ENCODE measurements around the gene SHISA9. TPM values are rescaled to one million over a fixed set of nuclear protein-coding genes. Genes with fewer than 3 reads are reported as not detected.

The SHISA9 gene
- polyA plus RNA-seq, 3 donors: 0.01 TPM; not detected in 2

GRCh38 chr16:13056607-13057006 is 155.2 kb downstream of the SHISA9 start:
- intact Hi-C loops (cut with micrococcal nuclease): no loop called here
- no peaks in the 10 kb centered on the region for H3K27me3 ChIP-seq (ENCODE audit: control insufficient read depth in 2 of 2, insufficient read depth in 2 of 2, low read length in 2 of 2)
- no peaks in the 10 kb centered on the region for H3K4me1 Mint-ChIP-seq
- H3K27ac Mint-ChIP-seq: no peak overlapping the region
- no peaks in the 10 kb centered on the region for H4K20me1 ChIP-seq (ENCODE audit: insufficient read depth, low read length)
- DNase-seq: no peak
- peaks cover 0 to 8% (median 4%) of the 10 kb centered on the region in 7 donors for H3K9me3 Mint-ChIP-seq
- H3K4me1 ChIP-seq (ENCODE audit: control insufficient read depth in 1 of 2, insufficient read depth in 2 of 2, low read length in 2 of 2): no peaks in the 10 kb centered on the region
- H3K4me2 ChIP-seq (replicated peaks; ENCODE audit: extremely low read depth, low read length, poor library complexity, severe bottlenecking): no peak overlapping the region
- no peaks in the 10 kb centered on the region for H3K9me3 ChIP-seq (replicated peaks in 1 of 2; ENCODE audit: control insufficient read depth in 1 of 2, insufficient read depth in 1 of 2, low read length in 2 of 2)
- peaks cover 0 to 3% (median 0%) of the 10 kb centered on the region in 3 donors for H3K27me3 Mint-ChIP-seq (ENCODE audit: low read depth in 3 of 3)
- H3K27ac ChIP-seq (ENCODE audit: low read depth in 1 of 2, low read length in 2 of 2): no peak overlapping the region
- H2AFZ ChIP-seq (ENCODE audit: insufficient read depth, low read depth, low read length, poor library complexity, severe bottlenecking): no peak overlapping the region
- H3K36me3 ChIP-seq (replicated peaks in 1 of 2; ENCODE audit: control insufficient read depth in 1 of 2, insufficient read depth in 2 of 2, low read length in 2 of 2): no peaks in the 10 kb centered on the region
- no peak overlapping the region for H3K9ac ChIP-seq (ENCODE audit: insufficient read depth, low read length, poor library complexity, severe bottlenecking)
- H3K4me3 ChIP-seq (replicated peaks in 1 of 3; ENCODE audit: low read depth in 2 of 3, low read length in 3 of 3): no peak overlapping the region
- H3K36me3 Mint-ChIP-seq: no peaks in the 10 kb centered on the region
- TF ChIP-seq CTCF (IDR thresholded peaks at IDR 0.05): no peak
- WGBS (ENCODE audit: insufficient coverage): 68% methylated on average over 4 of the region's 5 CpGs
- H3K4me3 Mint-ChIP-seq: no peak overlapping the region
- no peaks in the 10 kb centered on the region for H3K79me2 ChIP-seq (ENCODE audit: insufficient read depth, low read length)

GRCh38 chr16:13060932-13061331 is 159.5 kb downstream of the SHISA9 start:
- no peak overlapping the region for H3K4me3 ChIP-seq (replicated peaks in 1 of 3; ENCODE audit: low read depth in 2 of 3, low read length in 3 of 3)
- intact Hi-C loops (cut with micrococcal nuclease): no loop called here
- no peaks in the 10 kb centered on the region for H3K36me3 ChIP-seq (replicated peaks in 1 of 2; ENCODE audit: control insufficient read depth in 1 of 2, insufficient read depth in 2 of 2, low read length in 2 of 2)
- H4K20me1 ChIP-seq (ENCODE audit: insufficient read depth, low read length): no peaks in the 10 kb centered on the region
- H3K4me3 Mint-ChIP-seq: no peak overlapping the region
- DNase-seq: no peak
- peaks cover 0 to 7% (median 0%) of the 10 kb centered on the region in 3 donors for H3K27me3 Mint-ChIP-seq (ENCODE audit: low read depth in 3 of 3)
- 51% methylated on average over 6 of the region's 13 CpGs for WGBS (ENCODE audit: insufficient coverage)
- H3K27ac Mint-ChIP-seq: no peak overlapping the region
- H3K4me1 ChIP-seq (ENCODE audit: control insufficient read depth in 1 of 2, insufficient read depth in 2 of 2, low read length in 2 of 2): no peaks in the 10 kb centered on the region
- no peak overlapping the region for H3K27ac ChIP-seq (ENCODE audit: low read depth in 1 of 2, low read length in 2 of 2)
- H2AFZ ChIP-seq (ENCODE audit: insufficient read depth, low read depth, low read length, poor library complexity, severe bottlenecking): no peak overlapping the region
- no peak overlapping the region for H3K9ac ChIP-seq (ENCODE audit: insufficient read depth, low read length, poor library complexity, severe bottlenecking)
- no peaks in the 10 kb centered on the region for H3K79me2 ChIP-seq (ENCODE audit: insufficient read depth, low read length)
- no peaks in the 10 kb centered on the region for H3K36me3 Mint-ChIP-seq
- H3K27me3 ChIP-seq (ENCODE audit: control insufficient read depth in 2 of 2, insufficient read depth in 2 of 2, low read length in 2 of 2): no peaks in the 10 kb centered on the region
- no peaks in the 10 kb centered on the region for H3K9me3 ChIP-seq (replicated peaks in 1 of 2; ENCODE audit: control insufficient read depth in 1 of 2, insufficient read depth in 1 of 2, low read length in 2 of 2)
- H3K9me3 Mint-ChIP-seq: peaks cover 1 to 14% (median 4%) of the 10 kb centered on the region in 7 donors
- H3K4me1 Mint-ChIP-seq: no peaks in the 10 kb centered on the region
- no peak for TF ChIP-seq CTCF (IDR thresholded peaks at IDR 0.05)
- H3K4me2 ChIP-seq (replicated peaks; ENCODE audit: extremely low read depth, low read length, poor library complexity, severe bottlenecking): no peak overlapping the region

Measured in CD14-positive monocyte (primary cell).